ENCODE results near the gene SRBD1. TPM values are rescaled to one million over a fixed set of nuclear protein-coding genes. Genes with fewer than 3 reads are reported as not detected.

The SRBD1 gene
- total and polyA plus RNA-seq, 2 of the 8 experiments (the other 6 are each of a cell fraction or from before 2014, with no cell fraction given), result 4.6 to 20.0 TPM

GRCh38 chr2:45626387-45627221 is 15.5 kb upstream of the SRBD1 start (continued):
- TF ChIP-seq CTCF (IDR thresholded peaks at IDR 0.05; ENCODE audit: control extremely low read depth in 1 of 3, insufficient read depth in 1 of 3, low read depth in 1 of 3, low read length in 3 of 3), result no peak
- TF ChIP-seq EZH2 (IDR thresholded peaks at IDR 0.05; ENCODE audit: low read depth, low read length, severe bottlenecking), result no peak
- TF ChIP-seq EP300 (IDR thresholded peaks at IDR 0.05; ENCODE audit: borderline replicate concordance in 1 of 2, low read depth in 2 of 2, low read length in 2 of 2), result no peak

All from H1 (cell line).